SK-N-SH treated with all-trans-retinoic acid at 6 μM for 48 hours (cell line): ENCODE measurements around the gene MEI1.

Experiments used
- ARNTL ChIP-seq: fragments of 450-650 bp; formaldehyde crosslinking; IDR thresholded peaks from 2 replicates; pipeline ENCODE4 v1.5.0; 2020; ENCODE audit warnings: low read depth, mild to moderate bottlenecking, moderate library complexity, borderline replicate concordance
- CSDC2 ChIP-seq: fragments of 250-450 bp; sonication (Bioruptor Pico); IDR thresholded peaks from 2 replicates; pipeline ENCODE4 v1.5.0; 2020; ENCODE audit warnings: mild to moderate bottlenecking, moderate library complexity
- GLIS3 ChIP-seq: fragments of 250-450 bp; sonication (Bioruptor Pico); IDR thresholded peaks from 2 replicates; pipeline ENCODE4 v1.5.0; 2020; ENCODE audit warnings: mild to moderate bottlenecking, moderate library complexity
- ISL1 ChIP-seq: fragments of 250-450 bp; sonication (Bioruptor Pico); IDR thresholded peaks from 2 replicates; pipeline ENCODE4 v2.1.2; 2022; ENCODE audit warnings: mild to moderate bottlenecking, moderate library complexity
- PPARA ChIP-seq: fragments of 250-450 bp; sonication (Bioruptor Pico); IDR thresholded peaks from 2 replicates; pipeline ENCODE4 v1.5.0; 2020; ENCODE audit warnings: mild to moderate bottlenecking, borderline replicate concordance
- RARB ChIP-seq: fragments of 250-450 bp; sonication (Bioruptor Pico); IDR thresholded peaks from 2 replicates; pipeline ENCODE4 v1.8.0; 2021; ENCODE audit warnings: mild to moderate bottlenecking, moderate library complexity
- TCF4 ChIP-seq: fragments of 250-450 bp; sonication (Bioruptor Pico); IDR thresholded peaks from 2 replicates; pipeline ENCODE4 v1.8.0; 2021; ENCODE audit warnings: mild to moderate bottlenecking, moderate library complexity, borderline replicate concordance
- ZFP3 ChIP-seq: fragments of 250-450 bp; sonication (Bioruptor Pico); IDR thresholded peaks from 2 replicates; pipeline ENCODE4 v1.5.0; 2020; ENCODE audit warnings: mild to moderate bottlenecking, moderate library complexity
- ZFP30 ChIP-seq: fragments of 450-650 bp; formaldehyde crosslinking; IDR thresholded peaks from 2 replicates; pipeline ENCODE4 v1.5.0; 2022; ENCODE audit warnings: mild to moderate bottlenecking, moderate library complexity
- ZNF70 ChIP-seq: fragments of 450-650 bp; formaldehyde crosslinking; IDR thresholded peaks from 2 replicates; pipeline ENCODE4 v1.5.0; 2020; ENCODE audit warnings: mild to moderate bottlenecking, moderate library complexity
- TF ChIP-seq, protein P1 (sequence below): fragments of 250-450 bp; sonication (Bioruptor Pico); IDR thresholded peaks from 2 replicates; pipeline ENCODE4 v1.8.0; 2021; ENCODE audit warnings: low read depth, mild to moderate bottlenecking, moderate library complexity, borderline replicate concordance
- TF ChIP-seq, protein P2 (sequence below): fragments of 250-450 bp; sonication (Bioruptor Pico); IDR thresholded peaks from 2 replicates; pipeline ENCODE4 v1.8.0; 2020; ENCODE audit warnings: mild to moderate bottlenecking, moderate library complexity, borderline replicate concordance
- TF ChIP-seq, protein P3 (sequence below): fragments of 250-450 bp; sonication (Bioruptor Pico); IDR thresholded peaks from 2 replicates; pipeline ENCODE4 v1.5.1; 2021; ENCODE audit warnings: mild to moderate bottlenecking, moderate library complexity
- TF ChIP-seq, protein P4 (sequence below): fragments of 250-450 bp; sonication (Bioruptor Pico); IDR thresholded peaks from 2 replicates; pipeline ENCODE4 v1.5.1; 2020; ENCODE audit warnings: low read depth, mild to moderate bottlenecking, moderate library complexity

DNA sequence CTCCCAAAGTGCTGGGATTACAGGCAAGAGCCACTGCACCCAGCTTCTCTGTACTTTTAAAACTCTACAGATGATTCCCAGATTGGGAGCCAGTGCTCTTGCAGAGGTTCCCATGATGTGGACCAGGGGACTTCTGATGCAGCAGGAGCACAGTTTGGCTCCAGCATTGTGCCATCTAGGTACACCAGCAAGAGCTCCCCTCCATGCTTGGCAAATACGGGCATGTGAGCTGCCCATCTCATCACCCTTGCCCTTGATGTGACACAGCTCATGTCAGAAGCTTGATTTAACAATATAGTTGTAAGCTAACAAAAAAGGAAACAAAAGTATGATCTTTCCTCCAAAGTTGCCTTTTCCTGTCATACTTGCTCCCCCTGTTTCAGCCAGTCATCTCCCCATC, 39.4 kb upstream of the MEI1 start:
- TF ChIP-seq, protein P1, sequence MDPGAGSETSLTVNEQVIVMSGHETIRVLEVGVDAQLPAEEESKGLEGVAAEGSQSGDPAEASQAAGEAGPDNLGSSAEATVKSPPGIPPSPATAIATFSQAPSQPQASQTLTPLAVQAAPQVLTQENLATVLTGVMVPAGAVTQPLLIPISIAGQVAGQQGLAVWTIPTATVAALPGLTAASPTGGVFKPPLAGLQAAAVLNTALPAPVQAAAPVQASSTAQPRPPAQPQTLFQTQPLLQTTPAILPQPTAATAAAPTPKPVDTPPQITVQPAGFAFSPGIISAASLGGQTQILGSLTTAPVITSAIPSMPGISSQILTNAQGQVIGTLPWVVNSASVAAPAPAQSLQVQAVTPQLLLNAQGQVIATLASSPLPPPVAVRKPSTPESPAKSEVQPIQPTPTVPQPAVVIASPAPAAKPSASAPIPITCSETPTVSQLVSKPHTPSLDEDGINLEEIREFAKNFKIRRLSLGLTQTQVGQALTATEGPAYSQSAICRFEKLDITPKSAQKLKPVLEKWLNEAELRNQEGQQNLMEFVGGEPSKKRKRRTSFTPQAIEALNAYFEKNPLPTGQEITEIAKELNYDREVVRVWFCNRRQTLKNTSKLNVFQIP (CRISPR knock-in tag): no peak
- TF ChIP-seq, protein P2, sequence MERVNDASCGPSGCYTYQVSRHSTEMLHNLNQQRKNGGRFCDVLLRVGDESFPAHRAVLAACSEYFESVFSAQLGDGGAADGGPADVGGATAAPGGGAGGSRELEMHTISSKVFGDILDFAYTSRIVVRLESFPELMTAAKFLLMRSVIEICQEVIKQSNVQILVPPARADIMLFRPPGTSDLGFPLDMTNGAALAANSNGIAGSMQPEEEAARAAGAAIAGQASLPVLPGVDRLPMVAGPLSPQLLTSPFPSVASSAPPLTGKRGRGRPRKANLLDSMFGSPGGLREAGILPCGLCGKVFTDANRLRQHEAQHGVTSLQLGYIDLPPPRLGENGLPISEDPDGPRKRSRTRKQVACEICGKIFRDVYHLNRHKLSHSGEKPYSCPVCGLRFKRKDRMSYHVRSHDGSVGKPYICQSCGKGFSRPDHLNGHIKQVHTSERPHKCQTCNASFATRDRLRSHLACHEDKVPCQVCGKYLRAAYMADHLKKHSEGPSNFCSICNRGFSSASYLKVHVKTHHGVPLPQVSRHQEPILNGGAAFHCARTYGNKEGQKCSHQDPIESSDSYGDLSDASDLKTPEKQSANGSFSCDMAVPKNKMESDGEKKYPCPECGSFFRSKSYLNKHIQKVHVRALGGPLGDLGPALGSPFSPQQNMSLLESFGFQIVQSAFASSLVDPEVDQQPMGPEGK (CRISPR knock-in tag): no peak
- TF ChIP-seq PPARA: no peak
- TF ChIP-seq TCF4: no peak
- no peak for TF ChIP-seq GLIS3 (CRISPR knock-in tag)
- no peak for TF ChIP-seq ZFP3 (CRISPR knock-in tag)
- no peak for TF ChIP-seq ZFP30
- TF ChIP-seq ARNTL (CRISPR knock-in tag): no peak
- TF ChIP-seq, protein P3, sequence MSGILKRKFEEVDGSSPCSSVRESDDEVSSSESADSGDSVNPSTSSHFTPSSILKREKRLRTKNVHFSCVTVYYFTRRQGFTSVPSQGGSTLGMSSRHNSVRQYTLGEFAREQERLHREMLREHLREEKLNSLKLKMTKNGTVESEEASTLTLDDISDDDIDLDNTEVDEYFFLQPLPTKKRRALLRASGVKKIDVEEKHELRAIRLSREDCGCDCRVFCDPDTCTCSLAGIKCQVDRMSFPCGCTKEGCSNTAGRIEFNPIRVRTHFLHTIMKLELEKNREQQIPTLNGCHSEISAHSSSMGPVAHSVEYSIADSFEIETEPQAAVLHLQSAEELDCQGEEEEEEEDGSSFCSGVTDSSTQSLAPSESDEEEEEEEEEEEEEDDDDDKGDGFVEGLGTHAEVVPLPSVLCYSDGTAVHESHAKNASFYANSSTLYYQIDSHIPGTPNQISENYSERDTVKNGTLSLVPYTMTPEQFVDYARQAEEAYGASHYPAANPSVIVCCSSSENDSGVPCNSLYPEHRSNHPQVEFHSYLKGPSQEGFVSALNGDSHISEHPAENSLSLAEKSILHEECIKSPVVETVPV: no peak
- TF ChIP-seq RARB (CRISPR knock-in tag): no peak
- no peak for TF ChIP-seq CSDC2
- TF ChIP-seq, protein P4, sequence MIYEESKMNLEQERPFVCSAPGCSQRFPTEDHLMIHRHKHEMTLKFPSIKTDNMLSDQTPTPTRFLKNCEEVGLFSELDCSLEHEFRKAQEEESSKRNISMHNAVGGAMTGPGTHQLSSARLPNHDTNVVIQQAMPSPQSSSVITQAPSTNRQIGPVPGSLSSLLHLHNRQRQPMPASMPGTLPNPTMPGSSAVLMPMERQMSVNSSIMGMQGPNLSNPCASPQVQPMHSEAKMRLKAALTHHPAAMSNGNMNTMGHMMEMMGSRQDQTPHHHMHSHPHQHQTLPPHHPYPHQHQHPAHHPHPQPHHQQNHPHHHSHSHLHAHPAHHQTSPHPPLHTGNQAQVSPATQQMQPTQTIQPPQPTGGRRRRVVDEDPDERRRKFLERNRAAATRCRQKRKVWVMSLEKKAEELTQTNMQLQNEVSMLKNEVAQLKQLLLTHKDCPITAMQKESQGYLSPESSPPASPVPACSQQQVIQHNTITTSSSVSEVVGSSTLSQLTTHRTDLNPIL (CRISPR knock-in tag): no peak
- TF ChIP-seq ZNF70: no peak
- TF ChIP-seq ISL1 (CRISPR knock-in tag): no peak
